ENCODE measurements around the gene PGBD5. TPM values are rescaled to one million over a fixed set of nuclear protein-coding genes. Genes with fewer than 3 reads are reported as not detected.

PGBD5 gene
- total RNA-seq, 1 donor from 2014 or later, result 14.7 TPM

- FAIRE-seq, result no peak
- Histone ChIP-seq H3K4me1 (ENCODE audit: insufficient read depth, low read length) (peaks cover 9% of the 10 kb centered on the region), H3K9ac (ENCODE audit: low read length) (no peak overlapping the region), H3K9me3 (ENCODE audit: insufficient read depth, low read depth, low read length) (no peaks in the 10 kb centered on the region), H3K36me3 (ENCODE audit: insufficient read depth, low read length) (peaks cover 16% of the 10 kb centered on the region), H3K4me2 (ENCODE audit: low read length) (no peak overlapping the region), H3K79me2 (ENCODE audit: insufficient read depth, low read length) (no peaks in the 10 kb centered on the region), H3K4me3 (ENCODE audit: insufficient read depth, low read depth, low read length) (no peak overlapping the region), H2AFZ (ENCODE audit: low read depth, low read length) (no peak overlapping the region), H4K20me1 (ENCODE audit: insufficient read depth, low read length) (peaks cover 29% of the 10 kb centered on the region), H3K27ac (ENCODE audit: low read depth, low read length) (no peak overlapping the region), H3K27me3 (ENCODE audit: insufficient read depth, low read length) (no peaks in the 10 kb centered on the region)
- Mint-ChIP-seq H3K27ac (ENCODE audit: unreplicated experiment) (no peak overlapping the region), H3K36me3 (ENCODE audit: low read depth, unreplicated experiment) (peaks cover 12% of the 10 kb centered on the region), H3K9me3 (ENCODE audit: unreplicated experiment) (no peaks in the 10 kb centered on the region), H3K4me1 (ENCODE audit: low read depth, unreplicated experiment) (peaks cover 9% of the 10 kb centered on the region), H3K27me3 (ENCODE audit: low read depth, unreplicated experiment) (no peaks in the 10 kb centered on the region), H3K4me3 (ENCODE audit: unreplicated experiment) (no peak overlapping the region)
- TF ChIP-seq EZH2 (IDR thresholded peaks at IDR 0.05; ENCODE audit: insufficient read depth, low read length) (no peak), CTCF (IDR thresholded peaks at IDR 0.05; ENCODE audit: insufficient read depth, low read depth, low read length) (no peak)
- DNase-seq (ENCODE audit: low read depth), result no peak
These were observed 152.9 kb downstream of the PGBD5 start for GRCh38 chr1:230273141-230273710.

DNA sequence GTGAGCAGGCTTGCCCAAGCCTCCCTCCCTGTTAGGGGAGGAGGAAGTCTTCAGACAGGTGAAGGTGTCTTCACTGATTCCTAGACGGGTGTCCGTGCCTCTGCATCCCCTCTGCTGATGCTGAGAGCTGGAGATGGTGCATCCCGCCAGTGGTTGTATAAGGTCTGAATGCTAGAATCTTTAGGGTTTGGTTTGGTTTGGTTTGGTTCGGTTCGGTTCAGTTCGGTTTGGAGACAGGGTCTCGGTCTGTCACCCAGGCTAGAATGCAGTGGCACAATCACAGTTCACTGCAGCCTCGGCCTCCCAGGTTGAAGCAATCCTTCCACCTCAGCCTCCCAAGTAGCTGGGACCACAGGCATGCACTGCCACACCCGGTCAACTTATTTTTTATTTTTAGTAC, 153.6 kb downstream of the PGBD5 start:
- Mint-ChIP-seq H3K4me1 (ENCODE audit: low read depth, unreplicated experiment) (peaks cover 9% of the 10 kb centered on the region), H3K36me3 (ENCODE audit: low read depth, unreplicated experiment) (peaks cover 15% of the 10 kb centered on the region), H3K27me3 (ENCODE audit: low read depth, unreplicated experiment) (no peaks in the 10 kb centered on the region), H3K4me3 (ENCODE audit: unreplicated experiment) (no peak overlapping the region), H3K9me3 (ENCODE audit: unreplicated experiment) (no peaks in the 10 kb centered on the region), H3K27ac (ENCODE audit: unreplicated experiment) (no peak overlapping the region)
- Histone ChIP-seq H2AFZ (ENCODE audit: low read depth, low read length) (no peak overlapping the region), H3K4me3 (ENCODE audit: insufficient read depth, low read depth, low read length) (no peak overlapping the region), H3K4me1 (ENCODE audit: insufficient read depth, low read length) (peaks cover 9% of the 10 kb centered on the region), H3K9ac (ENCODE audit: low read length) (no peak overlapping the region), H3K27ac (ENCODE audit: low read depth, low read length) (no peak overlapping the region), H3K9me3 (ENCODE audit: insufficient read depth, low read depth, low read length) (no peaks in the 10 kb centered on the region), H3K79me2 (ENCODE audit: insufficient read depth, low read length) (no peaks in the 10 kb centered on the region), H3K4me2 (ENCODE audit: low read length) (no peak overlapping the region), H4K20me1 (ENCODE audit: insufficient read depth, low read length) (peaks cover 28% of the 10 kb centered on the region), H3K27me3 (ENCODE audit: insufficient read depth, low read length) (no peaks in the 10 kb centered on the region), H3K36me3 (ENCODE audit: insufficient read depth, low read length) (peaks cover 16% of the 10 kb centered on the region)
- TF ChIP-seq EZH2 (IDR thresholded peaks at IDR 0.05; ENCODE audit: insufficient read depth, low read length) (no peak), CTCF (IDR thresholded peaks at IDR 0.05; ENCODE audit: insufficient read depth, low read depth, low read length) (no peak)
- FAIRE-seq, result no peak
- no peak for DNase-seq (ENCODE audit: low read depth)

GRCh38 chr1:230271300-230272035, 154.7 kb downstream of the PGBD5 start:
- Mint-ChIP-seq H3K27me3 (ENCODE audit: low read depth, unreplicated experiment) (no peaks in the 10 kb centered on the region), H3K4me1 (ENCODE audit: low read depth, unreplicated experiment) (peaks cover 2% of the 10 kb centered on the region), H3K36me3 (ENCODE audit: low read depth, unreplicated experiment) (peaks cover 17% of the 10 kb centered on the region), H3K9me3 (ENCODE audit: unreplicated experiment) (no peaks in the 10 kb centered on the region), H3K4me3 (ENCODE audit: unreplicated experiment) (no peak overlapping the region), H3K27ac (ENCODE audit: unreplicated experiment) (no peak overlapping the region)
- H3K9ac ChIP-seq (ENCODE audit: low read length), result no peak overlapping the region
- H3K4me1 ChIP-seq (ENCODE audit: insufficient read depth, low read length), result peaks cover 9% of the 10 kb centered on the region
- peaks cover 25% of the 10 kb centered on the region for H4K20me1 ChIP-seq (ENCODE audit: insufficient read depth, low read length)
- H3K79me2 ChIP-seq (ENCODE audit: insufficient read depth, low read length), result no peaks in the 10 kb centered on the region
- no peak overlapping the region for H3K27ac ChIP-seq (ENCODE audit: low read depth, low read length)
- no peak for TF ChIP-seq EZH2 (IDR thresholded peaks at IDR 0.05; ENCODE audit: insufficient read depth, low read length)
- no peak for TF ChIP-seq CTCF (IDR thresholded peaks at IDR 0.05; ENCODE audit: insufficient read depth, low read depth, low read length)
- FAIRE-seq, result no peak
- no peak overlapping the region for H3K4me3 ChIP-seq (ENCODE audit: insufficient read depth, low read depth, low read length)
- no peaks in the 10 kb centered on the region for H3K27me3 ChIP-seq (ENCODE audit: insufficient read depth, low read length)
- no peak overlapping the region for H3K4me2 ChIP-seq (ENCODE audit: low read length)
- no peaks in the 10 kb centered on the region for H3K9me3 ChIP-seq (ENCODE audit: insufficient read depth, low read depth, low read length)
- peaks cover 22% of the 10 kb centered on the region for H3K36me3 ChIP-seq (ENCODE audit: insufficient read depth, low read length)
- no peak overlapping the region for H2AFZ ChIP-seq (ENCODE audit: low read depth, low read length)
- DNase-seq (ENCODE audit: low read depth), result no peak

All from astrocyte (in vitro differentiated cells and primary cell).